Activated CD4-positive, alpha-beta T cell treated with anti-CD3 and anti-CD28 coated beads for 36 hours (primary cell): ENCODE results near the gene ADAMTSL3. TPM values are rescaled to one million over a fixed set of nuclear protein-coding genes. Genes with fewer than 3 reads are reported as not detected.
"Not testable (repeated sequence)": the region's sequence is repeated elsewhere in the genome, so short reads cannot be mapped to it uniquely, and the experiment has no call there.

ENCODE experiments used
- ATAC-seq: fragments of 200-7000 bp; cut with Tn5 transposase; one replicate; pipeline ENCODE4 v1.10.0; 2021; ENCODE audit warnings: mild to moderate bottlenecking, moderate library complexity
- CTCF ChIA-PET: fragments of 350-600 bp; sonication (Branson Sonifier 250); formaldehyde crosslinking; loops from one replicate; lab custom pipeline; 2021; ENCODE audit warnings: antibody characterized with exemption; lab: Charles Lee
- POLR2A ChIA-PET: fragments of 350-600 bp; sonication (Branson Sonifier 250); formaldehyde crosslinking; loops from one replicate; lab custom pipeline; 2021; ENCODE audit warnings: antibody characterized with exemption, inconsistent platforms; lab: Charles Lee
- DNase-seq: peaks from one replicate; pipeline ENCODE4 v3.0.0-alpha.2; 2020
- H3K27ac Mint-ChIP-seq: one replicate; pipeline ENCODE4 v1.8.0; 2021; ENCODE audit warnings: mixed read lengths
- H3K27me3 Mint-ChIP-seq: one replicate; pipeline ENCODE4 v1.8.0; 2021; ENCODE audit warnings: mixed read lengths
- H3K36me3 Mint-ChIP-seq: one replicate; pipeline ENCODE4 v1.8.0; 2021; ENCODE audit warnings: low read depth, mixed read lengths
- H3K4me1 Mint-ChIP-seq: one replicate; pipeline ENCODE4 v1.8.0; 2021; ENCODE audit warnings: mixed read lengths
- H3K4me3 Mint-ChIP-seq: one replicate; pipeline ENCODE4 v1.8.0; 2021; ENCODE audit warnings: mild to moderate bottlenecking, moderate library complexity, mixed read lengths
- H3K9me3 Mint-ChIP-seq: one replicate; pipeline ENCODE4 v1.8.0; 2021; ENCODE audit warnings: low read depth, mixed read lengths
- intact Hi-C, 2 experiments: fragments of 100-400 bp; cut with DNase I in 1 of 2; cut with micrococcal nuclease in 1 of 2; formaldehyde crosslinking; loops; one replicate each; pipeline versions ENCODE4 v1.14.2 to v1.15.1; 2022 to 2024; cut with DNase I, micrococcal nuclease
- total RNA-seq, 2 experiments: library from RNA; stranded (reverse); gene quantifications; one replicate each; pipeline ENCODE4 v1.2.3, GENCODE V29; 2021

Gene ADAMTSL3
- total RNA-seq, 2 experiments from 2014 or later = not detected

DNA sequence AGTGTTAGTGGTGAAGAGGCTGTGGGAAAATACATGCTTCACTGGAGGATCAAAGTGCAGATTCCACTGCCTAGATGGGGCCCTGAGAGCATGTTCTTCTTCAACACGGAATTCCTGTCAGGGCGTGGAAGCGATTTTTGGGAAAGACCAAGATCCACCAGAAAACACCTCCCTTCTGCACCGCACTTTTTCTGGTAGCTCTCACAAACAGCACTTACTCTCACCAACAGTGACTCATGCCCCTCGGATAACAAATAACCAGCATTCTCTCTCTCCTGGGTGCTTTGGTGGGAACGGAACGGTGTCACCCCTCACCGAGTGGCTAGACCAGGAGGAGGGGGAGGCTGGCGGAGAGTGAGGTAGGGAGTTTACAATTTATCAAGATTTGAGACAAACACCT is 40.1 kb downstream of the ADAMTSL3 start:
- Mint-ChIP-seq H3K4me3 (no peak overlapping the region), H3K27ac (no peak overlapping the region), H3K4me1 (no peaks in the 10 kb centered on the region), H3K27me3 (peaks cover 8% of the 10 kb centered on the region), H3K36me3 (no peaks in the 10 kb centered on the region), H3K9me3 (no peaks in the 10 kb centered on the region)
- intact Hi-C loops = no loop called here
- POLR2A ChIA-PET = no interaction called here
- ATAC-seq (no peak), DNase-seq (no peak)
- CTCF ChIA-PET = no interaction called here

DNA sequence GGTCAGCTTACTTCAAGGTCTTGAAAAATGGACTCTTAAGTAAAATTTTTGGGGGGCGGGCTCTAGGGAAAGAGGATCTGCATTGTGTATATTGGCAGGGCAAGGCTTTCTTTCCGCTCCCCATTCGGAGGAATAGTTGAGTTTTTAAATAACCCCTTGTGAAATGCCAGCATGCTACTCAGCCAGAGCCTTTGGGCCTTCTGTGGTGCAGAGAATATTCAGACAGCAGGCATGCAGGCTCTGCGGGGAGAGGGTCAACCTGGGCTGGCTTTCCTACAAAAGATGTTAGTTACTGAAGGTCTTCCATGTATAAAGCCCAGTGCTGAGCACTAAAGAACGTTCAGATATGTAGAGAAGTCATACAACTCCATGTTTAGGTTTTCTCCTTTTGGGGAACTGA is 40.6 kb downstream of the ADAMTSL3 start:
- H3K27me3 Mint-ChIP-seq = peaks cover 8% of the 10 kb centered on the region
- H3K4me1 Mint-ChIP-seq = no peaks in the 10 kb centered on the region
- ChIA-PET POLR2A (no interaction called here), CTCF (no interaction called here)
- DNase-seq = no peak
- intact Hi-C loops = no loop called here
- H3K27ac Mint-ChIP-seq = no peak overlapping the region
- ATAC-seq = no peak
- no peaks in the 10 kb centered on the region for H3K9me3 Mint-ChIP-seq
- no peak overlapping the region for H3K4me3 Mint-ChIP-seq
- no peaks in the 10 kb centered on the region for H3K36me3 Mint-ChIP-seq

DNA sequence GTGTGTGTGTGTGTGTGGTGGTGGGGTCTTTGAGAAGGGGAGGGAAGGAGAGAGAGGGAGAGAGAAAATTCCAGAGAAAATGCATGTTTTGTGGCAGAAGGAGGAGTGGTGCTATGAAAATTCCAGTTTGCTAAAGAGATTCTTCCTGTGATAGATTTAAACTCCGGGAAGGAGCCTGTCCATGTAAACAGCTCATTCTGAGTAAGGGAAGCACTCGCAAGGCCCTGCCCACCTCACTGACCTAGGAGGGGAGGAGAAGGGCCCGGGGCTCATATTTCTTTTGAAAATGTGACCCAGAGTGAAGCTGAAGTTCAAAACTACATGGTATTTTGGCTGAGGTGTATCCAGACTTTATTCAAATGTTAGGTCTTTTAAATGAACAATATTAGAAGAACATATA is 41.3 kb downstream of the ADAMTSL3 start:
- intact Hi-C loops = no loop called here
- Mint-ChIP-seq H3K9me3 (no peaks in the 10 kb centered on the region), H3K4me3 (no peak overlapping the region), H3K36me3 (no peaks in the 10 kb centered on the region), H3K27ac (no peak overlapping the region), H3K4me1 (no peaks in the 10 kb centered on the region), H3K27me3 (peaks cover 6% of the 10 kb centered on the region)
- DNase-seq = no peak
- POLR2A ChIA-PET = no interaction called here
- CTCF ChIA-PET = no interaction called here
- ATAC-seq = no peak

DNA sequence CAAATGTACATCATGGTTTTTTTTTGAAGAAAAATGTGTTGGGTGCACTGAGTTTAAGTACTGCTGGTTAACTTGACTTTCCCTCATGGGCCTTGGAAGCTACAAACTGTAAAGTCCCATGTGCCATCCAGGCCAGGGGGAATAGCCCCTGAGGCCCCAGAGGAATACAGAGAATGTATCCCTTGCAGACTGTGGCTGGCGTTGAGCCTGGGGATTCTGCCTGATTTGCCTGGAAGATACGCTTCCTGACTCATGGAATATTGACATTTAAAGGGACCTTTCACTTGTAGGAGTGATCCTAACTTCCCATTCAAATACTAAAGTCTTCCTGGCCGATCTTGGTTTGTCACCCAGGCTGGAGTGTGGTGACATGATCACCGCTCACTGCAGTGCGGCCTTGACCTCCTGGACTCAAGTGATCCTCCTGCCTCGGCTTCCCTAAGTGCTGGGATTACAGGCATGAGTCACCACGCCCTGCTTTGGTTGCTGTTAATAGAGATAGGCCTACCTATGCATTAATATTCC is 42.0 kb downstream of the ADAMTSL3 start:
- H3K9me3 Mint-ChIP-seq = no peaks in the 10 kb centered on the region
- POLR2A ChIA-PET = no interaction called here

DNA sequence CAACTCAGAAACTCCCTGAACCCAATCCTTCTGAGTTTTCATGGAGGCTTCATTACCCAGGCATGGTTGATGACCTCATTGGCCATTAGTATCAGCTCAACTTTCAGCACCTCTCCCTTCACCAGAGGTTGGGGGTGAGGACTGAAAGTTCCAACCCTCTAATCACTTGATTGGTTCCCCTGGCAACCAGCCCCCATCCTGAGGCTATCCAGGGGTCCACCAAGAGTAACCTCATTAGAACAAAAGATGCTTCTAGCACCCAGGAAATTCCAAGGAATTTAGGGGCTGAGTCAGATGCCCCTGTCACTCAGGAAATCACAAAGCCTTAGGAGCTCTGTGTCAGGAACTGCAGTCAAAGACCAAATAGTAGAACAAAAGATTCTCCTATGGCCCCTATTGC is 43.8 kb downstream of the ADAMTSL3 start:
- ATAC-seq = no peak
- no peaks in the 10 kb centered on the region for H3K4me1 Mint-ChIP-seq
- POLR2A ChIA-PET = no interaction called here
- CTCF ChIA-PET = interaction anchor here (0.6 kb wide), 1 partner anchor 146 kb away, joined by 3 read pairs; no protein-coding TSS in a partner anchor
- no peaks in the 10 kb centered on the region for H3K9me3 Mint-ChIP-seq
- no peaks in the 10 kb centered on the region for H3K36me3 Mint-ChIP-seq
- peaks cover 3% of the 10 kb centered on the region for H3K27me3 Mint-ChIP-seq
- H3K27ac Mint-ChIP-seq = no peak overlapping the region
- H3K4me3 Mint-ChIP-seq = no peak overlapping the region
- intact Hi-C loops = no loop called here
- no peak for DNase-seq

More for the DNA sequence above, 42.0 kb downstream of the ADAMTSL3 start:
- H3K36me3 Mint-ChIP-seq = no peaks in the 10 kb centered on the region
- CTCF ChIA-PET = no interaction called here
- peaks cover 3% of the 10 kb centered on the region for H3K27me3 Mint-ChIP-seq
- no peak overlapping the region for H3K4me3 Mint-ChIP-seq
- DNase-seq (no peak), ATAC-seq (no peak)
- H3K4me1 Mint-ChIP-seq = no peaks in the 10 kb centered on the region
- no peak overlapping the region for H3K27ac Mint-ChIP-seq
- intact Hi-C loops = no loop called here

DNA sequence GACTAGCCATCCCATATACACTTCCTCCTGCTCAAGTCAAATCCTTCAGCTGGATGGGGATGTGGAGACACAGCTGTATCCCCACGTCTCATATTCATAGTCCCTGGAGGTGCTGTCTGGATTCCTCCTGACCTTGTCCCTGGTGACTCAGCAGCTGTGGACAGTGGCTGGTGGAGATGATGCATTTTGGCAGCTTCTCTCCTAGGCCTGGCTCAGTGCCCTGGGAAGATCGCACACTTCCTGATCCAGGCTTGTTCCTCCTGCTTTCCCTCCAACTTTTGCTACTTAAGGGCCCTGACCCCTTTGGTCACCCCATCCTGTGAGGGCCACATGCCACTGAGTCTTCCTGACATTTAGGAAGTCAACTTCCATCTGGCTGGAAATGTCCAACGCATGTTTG is 44.4 kb downstream of the ADAMTSL3 start:
- Mint-ChIP-seq H3K4me1 (no peaks in the 10 kb centered on the region), H3K36me3 (no peaks in the 10 kb centered on the region), H3K27me3 (peaks cover 3% of the 10 kb centered on the region), H3K27ac (no peak overlapping the region), H3K9me3 (no peaks in the 10 kb centered on the region), H3K4me3 (no peak overlapping the region)
- POLR2A ChIA-PET = no interaction called here
- ATAC-seq (no peak), DNase-seq (no peak)
- intact Hi-C loops = no loop called here
- CTCF ChIA-PET = interaction anchor here (0.6 kb wide), 1 partner anchor 147 kb away, joined by 3 read pairs; no protein-coding TSS in a partner anchor

DNA sequence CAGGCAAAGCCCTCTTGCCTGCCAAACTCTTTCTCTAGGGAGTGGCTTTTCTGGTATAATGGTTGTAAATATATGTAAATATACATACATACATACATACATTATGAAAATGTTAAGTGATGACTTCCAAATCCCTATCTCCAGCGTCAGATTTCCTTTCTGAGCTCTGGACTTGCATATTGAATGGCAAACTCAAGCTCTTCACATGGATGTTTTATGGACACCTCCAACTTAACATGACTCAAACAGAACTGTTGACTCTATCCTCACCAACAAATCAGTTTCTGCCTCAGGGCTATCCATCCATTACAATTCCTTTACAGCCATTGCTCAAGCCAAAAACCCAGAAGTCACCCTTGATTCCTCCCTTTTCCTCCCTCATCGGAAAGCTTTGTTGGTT is 45.1 kb downstream of the ADAMTSL3 start:
- H3K27me3 Mint-ChIP-seq = peaks cover 3% of the 10 kb centered on the region
- no peak overlapping the region for H3K27ac Mint-ChIP-seq
- no peak for DNase-seq
- ATAC-seq = no peak
- POLR2A ChIA-PET = no interaction called here
- H3K36me3 Mint-ChIP-seq = no peaks in the 10 kb centered on the region
- CTCF ChIA-PET = interaction anchor here (0.6 kb wide), 1 partner anchor 640 kb away, joined by 3 read pairs; no protein-coding TSS in a partner anchor
- H3K4me1 Mint-ChIP-seq = no peaks in the 10 kb centered on the region
- no peak overlapping the region for H3K4me3 Mint-ChIP-seq
- no peaks in the 10 kb centered on the region for H3K9me3 Mint-ChIP-seq
- intact Hi-C loops = no loop called here

DNA sequence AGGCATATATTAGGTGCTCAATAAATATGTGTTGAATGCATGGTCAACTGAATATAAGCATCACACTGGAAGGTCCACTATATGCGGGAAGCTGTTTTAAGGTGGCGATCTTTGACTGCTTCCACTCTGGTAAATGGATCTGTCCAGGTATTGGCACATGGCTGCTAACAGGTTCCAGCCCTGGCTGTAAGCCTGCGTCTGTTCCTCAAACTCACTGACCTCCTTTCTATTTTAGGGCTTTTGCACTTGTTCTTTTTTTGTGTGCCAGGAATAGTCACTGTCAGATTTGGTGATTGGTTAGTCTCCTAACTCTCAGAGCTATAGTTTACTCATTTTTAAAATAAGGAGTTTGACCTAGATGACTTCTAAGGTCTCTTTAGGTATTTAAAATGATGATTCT is 46.2 kb downstream of the ADAMTSL3 start:
- CTCF ChIA-PET = no interaction called here
- Mint-ChIP-seq H3K4me3 (no peak overlapping the region), H3K36me3 (no peaks in the 10 kb centered on the region), H3K27me3 (peaks cover 3% of the 10 kb centered on the region), H3K4me1 (no peaks in the 10 kb centered on the region), H3K9me3 (no peaks in the 10 kb centered on the region), H3K27ac (no peak overlapping the region)
- ATAC-seq (no peak), DNase-seq (no peak)
- POLR2A ChIA-PET = no interaction called here
- intact Hi-C loops = no loop called here

DNA sequence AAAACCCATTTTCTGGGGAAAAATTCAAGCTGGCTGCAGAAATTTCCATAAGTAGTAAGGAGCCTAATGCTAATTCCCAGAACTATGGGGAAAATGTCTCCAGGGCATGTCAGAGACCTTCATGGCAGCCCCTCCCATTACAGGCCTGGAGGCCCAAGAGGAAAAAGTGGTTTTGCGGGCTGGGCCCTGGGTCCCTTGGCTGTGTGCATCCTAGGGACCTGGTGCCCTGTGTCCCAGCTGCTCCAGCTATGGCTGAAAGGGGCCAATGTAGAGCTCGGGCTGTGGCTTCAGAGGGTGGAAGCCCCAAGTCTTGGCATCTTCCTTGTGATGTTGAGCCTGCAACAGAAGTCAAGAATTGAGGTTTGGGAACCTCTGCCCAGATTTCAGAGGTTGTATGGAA is 48.4 kb downstream of the ADAMTSL3 start:
- CTCF ChIA-PET = interaction anchor here (0.7 kb wide), 1 partner anchor 132 kb away, joined by 3 read pairs; no protein-coding TSS in a partner anchor
- DNase-seq, H3K36me3 Mint-ChIP-seq, H3K27me3 Mint-ChIP-seq, POLR2A ChIA-PET, ATAC-seq, H3K27ac Mint-ChIP-seq, H3K9me3 Mint-ChIP-seq, intact Hi-C loops, H3K4me3 Mint-ChIP-seq, H3K4me1 Mint-ChIP-seq: not testable (repeated sequence)

DNA sequence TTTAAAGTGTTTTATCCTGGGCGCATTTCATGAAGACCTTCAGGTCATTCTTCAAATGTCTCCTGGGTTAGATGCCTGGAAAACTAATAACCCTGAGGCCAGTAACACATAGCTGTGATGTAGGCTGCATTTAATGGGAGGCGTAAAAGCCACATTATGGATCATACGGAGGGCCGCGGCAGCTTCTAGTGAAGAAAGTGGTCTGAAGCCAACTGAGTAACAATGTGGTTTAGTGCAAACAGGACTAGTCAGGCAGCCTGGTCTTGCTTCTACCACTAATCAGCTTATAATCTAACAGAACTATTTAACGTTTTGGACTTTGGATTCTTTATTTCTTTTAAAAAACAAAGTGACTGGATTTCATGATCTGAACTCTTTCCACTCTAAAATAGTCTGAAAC is 54.4 kb downstream of the ADAMTSL3 start:
- POLR2A ChIA-PET = no interaction called here
- DNase-seq (no peak), ATAC-seq (no peak)
- H3K27me3 Mint-ChIP-seq = peaks cover 3% of the 10 kb centered on the region
- no peak overlapping the region for H3K27ac Mint-ChIP-seq
- H3K4me3 Mint-ChIP-seq = no peak overlapping the region
- CTCF ChIA-PET = no interaction called here
- no peaks in the 10 kb centered on the region for H3K4me1 Mint-ChIP-seq
- H3K9me3 Mint-ChIP-seq = no peaks in the 10 kb centered on the region
- no peaks in the 10 kb centered on the region for H3K36me3 Mint-ChIP-seq
- intact Hi-C loops = no loop called here

DNA sequence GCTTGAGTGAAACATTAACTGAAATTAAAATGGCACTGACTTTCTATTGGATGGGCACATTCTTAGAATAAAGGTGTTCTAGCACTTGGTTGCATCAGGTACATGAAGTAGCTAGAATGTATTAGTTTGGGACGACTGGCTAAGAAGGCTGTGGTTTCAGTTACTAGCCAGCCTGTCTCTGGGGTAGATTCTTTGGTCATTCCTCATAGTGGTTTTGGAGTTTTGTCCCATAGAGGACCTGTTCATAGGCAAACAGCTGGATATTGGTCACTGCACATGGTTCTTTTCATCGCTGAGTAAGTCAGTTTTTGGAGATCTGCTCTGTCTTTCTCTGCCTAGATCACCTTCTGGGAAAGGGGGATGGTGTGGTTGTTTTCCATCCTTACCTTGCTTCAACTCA is 55.3 kb downstream of the ADAMTSL3 start:
- Mint-ChIP-seq H3K27me3 (peaks cover 3% of the 10 kb centered on the region), H3K36me3 (no peaks in the 10 kb centered on the region), H3K27ac (no peak overlapping the region), H3K4me3 (no peak overlapping the region), H3K9me3 (no peaks in the 10 kb centered on the region), H3K4me1 (no peaks in the 10 kb centered on the region)
- intact Hi-C loops = no loop called here
- ATAC-seq = no peak
- CTCF ChIA-PET = no interaction called here
- no peak for DNase-seq
- POLR2A ChIA-PET = no interaction called here

DNA sequence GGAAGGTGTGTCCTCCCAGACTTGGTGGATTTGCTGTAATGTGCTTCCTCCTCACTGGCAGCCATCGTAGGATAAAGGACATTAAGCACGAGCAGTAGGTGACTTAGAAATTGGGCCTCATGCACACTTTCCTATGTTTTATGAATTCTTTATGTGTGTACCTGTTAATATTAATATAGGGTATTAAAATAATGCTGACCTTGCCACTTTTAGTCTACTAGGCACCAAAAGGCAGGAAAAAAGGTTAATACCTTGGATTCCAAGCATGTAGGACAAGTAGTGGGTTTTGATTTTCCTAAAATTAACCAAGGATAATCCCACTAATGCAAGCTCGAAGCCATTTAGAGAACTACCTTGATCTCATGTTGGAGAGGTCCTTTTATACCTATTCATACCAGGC is 55.9 kb downstream of the ADAMTSL3 start:
- Mint-ChIP-seq H3K4me3 (no peak overlapping the region), H3K27me3 (peaks cover 3% of the 10 kb centered on the region), H3K4me1 (no peaks in the 10 kb centered on the region), H3K9me3 (no peaks in the 10 kb centered on the region), H3K36me3 (no peaks in the 10 kb centered on the region), H3K27ac (no peak overlapping the region)
- DNase-seq = no peak
- ATAC-seq = no peak
- ChIA-PET CTCF (no interaction called here), POLR2A (no interaction called here)
- intact Hi-C loops = no loop called here
